GM19238 (cell line): ENCODE measurements around the gene TULP4.
"Not testable (repeated sequence)": the region's sequence is repeated elsewhere in the genome, so short reads cannot be mapped to it uniquely, and the experiment has no call there.

ENCODE experiments used
- DNase-seq: peaks from one replicate; pipeline ENCODE4 v3.0.0; 2011; ENCODE audit warnings: low spot score; ENCODE audit not compliant: insufficient read length

TULP4 gene

GRCh38 chr6:158499601-158500000 is 187.3 kb downstream of the TULP4 start:
- no peak for DNase-seq

GRCh38 chr6:158500016-158500735 is 187.9 kb downstream of the TULP4 start:
- DNase-seq, result no peak

GRCh38 chr6:158501360-158502262 is 189.3 kb downstream of the TULP4 start:
- DNase-seq, result no peak

- DNase-seq, result no peak
Observed at GRCh38 chr6:158502263-158502950, 190.1 kb downstream of the TULP4 start.

GRCh38 chr6:158503222-158503621 is 191.0 kb downstream of the TULP4 start:
- DNase-seq, result no peak

- no peak for DNase-seq
Observed at GRCh38 chr6:158503846-158504245, 191.6 kb downstream of the TULP4 start.

GRCh38 chr6:158505194-158505593 is 192.9 kb downstream of the TULP4 start:
- no peak for DNase-seq

GRCh38 chr6:158506601-158507000 is 194.3 kb downstream of the TULP4 start:
- DNase-seq, result no peak

GRCh38 chr6:158507174-158507573 is 194.9 kb downstream of the TULP4 start:
- DNase-seq, result no peak

GRCh38 chr6:158508450-158508849 is 196.2 kb downstream of the TULP4 start:
- no peak for DNase-seq

- DNase-seq, result no peak
Observed at GRCh38 chr6:158509465-158509864, 197.2 kb downstream of the TULP4 start.

- no peak for DNase-seq
Observed at GRCh38 chr6:158512809-158513208, 200.5 kb downstream of the TULP4 start.

- DNase-seq, result no peak
Observed at GRCh38 chr6:158514176-158514575, 201.9 kb downstream of the TULP4 start.

- DNase-seq, result no peak
Observed at GRCh38 chr6:158514991-158515390, 202.7 kb downstream of the TULP4 start.

- no peak for DNase-seq
Observed at GRCh38 chr6:158516098-158516497, 203.8 kb downstream of the TULP4 start.

GRCh38 chr6:158517038-158517437 is 204.8 kb downstream of the TULP4 start:
- no peak for DNase-seq

GRCh38 chr6:158517581-158517980 is 205.3 kb downstream of the TULP4 start:
- no peak for DNase-seq

GRCh38 chr6:158518191-158519127 is 206.2 kb downstream of the TULP4 start:
- peak; percentile 65 for DNase-seq

GRCh38 chr6:158519300-158519699 is 207.0 kb downstream of the TULP4 start:
- no peak for DNase-seq

GRCh38 chr6:158519761-158520160 is 207.5 kb downstream of the TULP4 start:
- DNase-seq, result no peak

- not testable (repeated sequence) for DNase-seq
Observed at GRCh38 chr6:158520975-158521374, 208.7 kb downstream of the TULP4 start.
